RPMI7951 (cell line): ENCODE data around the gene RAI14. TPM values are rescaled to one million over a fixed set of nuclear protein-coding genes. Genes with fewer than 3 reads are reported as not detected.
"Not testable (repeated sequence)": the region's sequence is repeated elsewhere in the genome, so short reads cannot be mapped to it uniquely, and the experiment has no call there.

Source experiments
- DNase-seq: peaks from one replicate; pipeline ENCODE4 v3.0.0-alpha.2; 2012; ENCODE audit warnings: low read depth
- total RNA-seq: library from RNA; depleted of rRNA; stranded (reverse); fragments of >200 nt; shearing (Covaris generic); gene quantifications from 2 replicates; pipeline ENCODE4 v1.2.3, GENCODE V29; 2014

The RAI14 gene
- total RNA-seq, 1 experiment from 2014 or later, result 36.8 TPM

- no peak for DNase-seq
These were observed 162.6 kb downstream of the RAI14 start for GRCh38 chr5:34818717-34819116.

DNA sequence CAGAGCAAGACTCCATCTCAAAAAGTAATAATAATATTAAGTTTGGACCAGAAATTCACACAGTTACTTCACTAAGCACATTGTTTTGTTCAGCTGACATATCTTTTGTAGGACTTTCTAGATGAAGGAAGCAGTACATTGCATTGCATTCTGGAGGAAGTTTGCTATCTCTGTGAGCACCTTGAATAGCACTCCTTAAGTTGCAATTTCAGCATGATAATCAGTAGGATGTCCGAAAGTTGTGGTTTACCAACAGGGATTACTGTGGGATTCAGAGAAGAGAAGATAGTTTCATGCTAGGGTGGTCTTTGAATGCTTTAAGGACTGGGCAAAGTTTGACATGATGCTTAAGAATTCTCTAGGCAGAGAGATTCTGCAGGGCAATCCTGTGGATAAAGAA is 164.5 kb downstream of the RAI14 start:
- DNase-seq, result no peak

- DNase-seq, result no peak
These were observed 167.0 kb downstream of the RAI14 start for GRCh38 chr5:34822956-34823715.

GRCh38 chr5:34826347-34826746 is 170.2 kb downstream of the RAI14 start:
- no peak for DNase-seq

DNA sequence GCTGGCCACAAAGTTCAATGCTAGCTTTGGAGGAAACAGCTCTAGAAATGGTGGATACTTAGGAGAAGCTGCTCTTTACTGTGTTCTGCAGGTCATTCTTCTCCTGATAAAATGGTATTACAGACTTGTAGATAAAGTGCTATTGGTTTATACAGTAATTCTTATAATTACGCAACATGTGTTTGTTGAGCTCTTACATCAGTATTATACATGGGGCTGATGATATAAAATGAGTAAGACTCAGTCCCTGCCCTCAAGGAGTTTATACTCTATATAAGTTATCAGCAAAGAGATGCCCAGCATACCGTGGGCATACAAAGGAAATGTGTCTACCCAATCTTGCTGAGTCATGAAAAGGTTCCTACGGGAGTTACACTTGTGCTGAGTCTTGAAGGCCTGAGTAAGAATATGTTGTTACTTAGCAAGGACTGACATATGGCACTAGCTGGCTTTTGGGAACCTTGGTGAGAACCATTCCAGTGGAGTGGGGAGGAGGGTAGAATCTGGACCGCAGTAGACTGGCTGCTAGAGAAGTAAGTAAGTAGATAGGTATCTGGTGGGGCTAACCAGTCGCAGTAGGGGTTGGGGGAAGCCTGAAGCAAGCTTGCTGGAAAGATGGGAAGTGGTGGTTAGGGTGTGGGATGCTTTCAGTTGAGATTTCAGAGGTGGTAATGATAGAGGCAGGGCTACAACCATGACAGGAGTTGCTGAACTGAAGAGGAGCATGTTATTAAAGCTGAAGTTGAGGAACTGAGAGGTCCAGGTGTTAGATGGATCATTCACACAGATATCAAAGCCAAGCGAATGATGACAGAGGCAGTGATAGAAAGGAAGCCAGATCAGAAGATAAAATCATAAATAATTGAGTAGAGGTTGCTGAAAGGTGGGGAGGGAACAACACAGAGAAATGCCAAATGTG is 171.7 kb downstream of the RAI14 start:
- no peak for DNase-seq

DNA sequence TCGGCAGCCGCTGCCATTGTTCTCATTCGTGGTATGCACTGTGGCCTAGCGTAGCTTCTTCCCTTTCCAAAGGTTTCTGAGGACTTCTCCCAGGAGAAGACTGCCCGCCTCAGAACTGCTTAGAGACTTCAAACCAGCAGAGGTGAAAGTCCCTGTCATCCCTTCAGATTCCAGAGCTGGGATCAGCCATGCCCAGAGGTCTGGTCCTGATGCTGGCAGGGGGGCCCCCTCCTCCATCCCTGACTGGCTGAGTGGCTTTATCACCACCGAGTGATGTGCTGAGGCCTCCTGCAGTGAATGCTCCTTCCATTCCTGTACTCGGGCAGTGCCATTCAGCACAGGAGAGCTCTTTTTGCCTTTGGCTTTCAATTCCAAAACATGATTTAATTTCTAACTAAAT is 174.7 kb downstream of the RAI14 start:
- not testable (repeated sequence) for DNase-seq

GRCh38 chr5:34831303-34831702 is 175.2 kb downstream of the RAI14 start:
- DNase-seq, result no peak

- DNase-seq, result no peak
These were observed 176.4 kb downstream of the RAI14 start for GRCh38 chr5:34832568-34832967.

GRCh38 chr5:34833090-34833489 is 177.0 kb downstream of the RAI14 start:
- DNase-seq, result no peak

DNA sequence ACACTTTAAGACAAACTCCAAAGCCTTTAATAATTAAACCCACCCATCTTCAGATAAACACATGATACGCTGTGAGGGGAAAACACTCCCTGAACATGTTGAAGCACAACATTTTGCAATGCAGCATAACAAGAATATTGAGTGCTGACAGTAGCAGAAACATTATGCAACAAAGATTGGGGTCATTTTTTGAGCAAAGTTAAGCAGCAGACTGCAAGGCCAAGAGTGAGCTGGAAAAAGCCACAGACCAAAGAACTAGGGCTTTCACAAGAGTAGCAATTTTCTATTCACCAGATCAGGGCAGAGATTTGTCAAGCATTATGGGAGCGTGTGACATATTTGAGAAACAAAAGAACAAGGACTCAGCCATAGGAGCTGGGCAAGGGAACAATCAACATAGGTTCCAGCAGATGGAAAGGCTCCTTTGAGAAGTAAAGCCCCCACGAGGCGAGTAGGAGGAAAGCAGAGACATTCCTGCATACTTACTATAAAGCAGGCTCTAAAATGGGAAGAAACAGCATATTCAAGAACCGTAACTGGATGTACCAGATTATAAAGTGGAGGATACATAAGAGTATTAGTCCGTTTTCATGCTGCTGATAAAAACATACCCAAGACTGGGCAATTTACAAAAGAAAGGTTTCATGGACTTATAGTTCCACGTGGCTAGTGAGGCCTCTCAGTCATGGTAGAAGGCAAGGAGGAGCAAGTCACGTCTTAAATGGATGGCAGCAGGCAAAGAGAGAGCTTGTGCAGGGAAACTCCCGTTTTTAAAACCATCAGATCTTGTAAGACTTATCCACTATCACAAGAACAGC is 178.1 kb downstream of the RAI14 start:
- DNase-seq, result no peak

DNA sequence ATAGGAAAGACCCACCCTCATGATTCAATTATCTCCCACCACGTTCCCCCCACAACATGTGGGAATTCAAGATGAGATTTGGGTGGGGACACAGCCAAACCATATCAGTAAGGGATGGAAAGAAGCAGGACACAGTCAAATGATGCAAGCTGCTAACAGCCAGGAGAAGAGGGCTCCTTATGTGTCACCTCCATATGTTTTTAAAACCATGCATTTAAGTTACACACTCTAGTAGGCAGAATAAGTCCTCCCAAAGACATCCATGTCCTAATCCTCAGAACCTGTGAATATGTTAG is 178.6 kb downstream of the RAI14 start:
- no peak for DNase-seq

DNA sequence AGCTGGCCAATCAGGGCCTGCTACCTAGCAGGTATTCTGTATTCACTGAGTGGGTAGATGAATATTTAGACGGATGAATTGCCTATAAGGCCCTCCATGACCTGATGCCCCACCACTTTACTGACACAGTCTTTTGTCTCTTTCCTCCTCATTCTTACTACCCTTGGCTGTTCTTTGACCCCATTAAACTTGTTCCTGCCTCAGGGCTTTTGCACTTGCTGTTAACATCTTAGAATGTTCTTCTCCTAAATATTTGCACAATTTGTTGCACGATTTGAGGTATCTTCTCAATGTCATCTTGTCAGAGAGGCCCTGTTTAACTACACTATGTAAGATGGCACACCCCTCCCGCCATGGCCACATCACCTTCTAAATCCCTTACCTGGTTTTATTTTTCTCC is 179.5 kb downstream of the RAI14 start:
- no peak for DNase-seq

DNA sequence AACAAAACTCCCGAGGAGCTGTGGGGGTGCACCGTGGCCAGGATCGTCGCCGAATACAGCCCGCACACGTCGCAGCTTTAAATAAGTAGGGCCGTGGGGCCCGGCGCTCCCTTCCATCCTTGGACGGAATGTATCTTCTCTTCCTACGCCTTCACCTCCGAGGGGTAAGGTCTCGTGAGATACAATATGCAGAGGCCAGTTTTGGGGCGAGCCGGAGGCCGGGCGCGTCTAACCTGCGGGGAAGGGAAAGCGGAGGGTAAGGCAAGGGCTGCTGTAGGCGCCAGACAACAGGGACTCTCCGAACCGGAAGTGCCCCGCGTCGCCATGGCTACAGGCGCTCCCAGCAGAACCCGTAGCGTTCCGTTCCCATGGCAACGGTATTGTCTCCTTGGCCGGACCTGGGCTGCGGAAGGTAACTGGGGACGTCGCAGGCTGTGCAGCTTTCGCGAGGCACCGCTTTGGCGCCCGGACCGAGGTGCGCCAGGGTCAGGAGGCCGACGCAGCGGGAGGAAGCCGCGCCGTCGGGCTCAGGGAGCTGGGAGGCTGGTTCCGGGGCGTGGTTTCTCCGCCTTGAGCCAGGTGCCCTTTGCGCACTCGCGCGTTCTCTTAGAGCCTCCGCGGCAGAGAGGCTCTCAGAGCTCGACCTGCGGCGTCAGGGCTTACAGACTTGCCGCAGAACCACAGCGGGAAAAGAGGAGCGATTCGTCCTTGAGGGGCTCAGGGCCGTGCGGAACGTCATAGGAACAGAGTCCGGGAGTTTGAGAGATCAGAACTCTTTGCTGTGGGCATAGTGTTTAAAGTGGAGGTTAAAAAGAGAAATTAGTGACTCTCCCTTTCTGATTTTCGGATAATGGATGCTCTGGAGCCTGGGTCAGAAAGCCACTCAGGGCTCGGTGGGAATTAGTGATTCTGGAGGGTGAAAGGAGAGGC is 182.9 kb downstream of the RAI14 start, which contains the start of gene TTC23L:
Gene TTC23L (plus strand): TSS at position 380 of the 930 bp plus-strand sequence. CDS start 1,508 bp downstream, outside the sequence.
- peak; percentile 83 for DNase-seq

DNA sequence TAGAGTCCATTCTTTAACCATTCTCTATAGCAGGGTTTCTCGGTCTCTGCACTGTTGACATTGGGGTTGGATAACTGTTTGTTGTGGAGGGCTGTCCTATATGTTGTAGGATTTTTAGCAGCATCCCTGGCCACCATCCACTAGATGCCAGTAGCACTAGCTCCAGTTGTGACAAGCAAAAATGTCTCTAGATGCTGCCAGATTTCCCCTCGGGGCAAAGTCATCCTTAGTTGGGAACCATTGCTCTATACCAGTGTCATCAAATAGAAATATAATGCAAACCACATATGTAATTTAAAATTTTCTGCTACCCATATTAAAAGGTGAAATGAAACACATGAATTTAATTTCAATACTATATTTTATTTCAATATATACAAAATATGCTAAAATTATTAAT is 185.7 kb downstream of the RAI14 start:
- no peak for DNase-seq

GRCh38 chr5:34842554-34842953 is 186.4 kb downstream of the RAI14 start:
- DNase-seq, result no peak

DNA sequence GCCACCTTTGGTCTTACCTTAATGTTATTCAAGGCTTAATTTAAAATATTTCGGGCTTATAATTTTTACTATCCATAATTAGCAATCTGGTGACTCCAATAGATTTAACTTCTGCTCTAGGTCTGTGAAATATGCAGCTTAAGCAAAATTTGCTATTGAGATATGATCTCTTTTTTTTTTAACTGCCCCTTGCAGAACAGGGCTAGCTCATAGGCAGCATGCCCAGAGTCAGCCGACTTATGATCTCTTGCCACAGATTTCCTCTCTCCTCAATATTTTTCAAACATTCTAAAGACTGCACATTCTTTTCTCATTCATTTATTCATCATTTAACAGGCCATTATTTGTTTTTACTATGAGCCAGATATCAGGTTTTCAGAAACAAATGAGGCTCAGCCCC is 187.4 kb downstream of the RAI14 start:
- no peak for DNase-seq

- no peak for DNase-seq
These were observed 188.0 kb downstream of the RAI14 start for GRCh38 chr5:34844106-34844505.

DNA sequence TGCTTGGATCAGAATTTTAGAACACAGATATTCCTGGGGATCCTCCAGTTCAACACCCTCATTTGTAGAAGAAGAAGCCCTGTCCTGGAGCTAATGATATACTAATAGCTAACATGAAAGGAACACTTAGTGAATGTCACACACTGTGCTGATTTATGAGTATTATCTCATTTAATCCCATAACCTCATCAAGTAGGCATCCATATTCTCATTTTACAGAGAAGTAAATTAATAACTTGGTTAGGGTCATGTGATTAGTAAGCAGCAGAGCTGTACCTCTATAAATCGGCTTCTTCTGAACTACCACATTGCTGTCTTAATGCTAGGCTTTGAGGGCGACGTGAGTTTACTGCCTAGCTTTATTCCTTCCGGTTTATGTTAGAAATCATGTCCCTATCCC is 188.9 kb downstream of the RAI14 start:
- no peak for DNase-seq

DNA sequence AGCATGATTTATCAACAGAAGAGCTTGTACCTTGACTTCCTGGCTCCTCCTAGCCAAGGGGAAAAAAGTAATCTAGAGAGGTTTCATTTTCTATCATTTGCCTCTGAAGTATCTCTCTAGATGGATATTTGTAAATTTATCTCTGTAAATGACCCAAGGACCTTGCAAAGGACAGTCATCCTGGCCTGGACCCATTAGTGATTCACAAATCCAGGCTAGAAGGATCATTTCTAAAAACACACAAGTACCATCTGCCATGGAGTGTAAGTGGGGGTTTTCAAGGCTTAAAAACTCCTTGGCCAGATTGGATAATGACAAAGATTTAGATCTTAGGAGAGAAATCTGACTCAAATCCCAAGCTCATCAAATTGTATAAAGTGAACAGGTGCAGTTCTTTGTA is 190.9 kb downstream of the RAI14 start:
- DNase-seq, result no peak

DNA sequence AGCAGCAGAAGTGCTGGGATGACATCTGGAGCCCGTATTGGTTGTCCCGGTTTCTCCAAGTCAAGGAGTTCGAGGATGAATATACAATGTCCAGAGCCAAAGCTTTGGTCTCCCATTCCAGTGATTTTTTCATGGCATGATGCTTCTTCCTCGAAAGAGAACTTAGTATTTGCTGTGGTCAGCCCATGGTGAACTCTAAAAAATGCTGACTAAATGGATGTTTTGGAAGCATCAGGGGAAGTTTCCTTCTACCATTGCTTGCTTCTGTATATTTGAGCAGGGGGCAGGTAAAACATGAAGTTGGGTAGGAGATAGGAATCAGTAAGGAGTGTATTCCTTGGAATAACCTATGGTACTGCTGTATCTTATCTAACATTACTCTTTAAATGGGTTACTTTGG is 191.4 kb downstream of the RAI14 start:
- DNase-seq, result no peak

- DNase-seq, result no peak
These were observed 192.1 kb downstream of the RAI14 start for GRCh38 chr5:34848230-34848629.
